ENCODE results near the gene CC2D1B. TPM values are rescaled to one million over a fixed set of nuclear protein-coding genes. Genes with fewer than 3 reads are reported as not detected.

CC2D1B gene
- polyA plus RNA-seq, 1 donor = 24.2 TPM

DNA sequence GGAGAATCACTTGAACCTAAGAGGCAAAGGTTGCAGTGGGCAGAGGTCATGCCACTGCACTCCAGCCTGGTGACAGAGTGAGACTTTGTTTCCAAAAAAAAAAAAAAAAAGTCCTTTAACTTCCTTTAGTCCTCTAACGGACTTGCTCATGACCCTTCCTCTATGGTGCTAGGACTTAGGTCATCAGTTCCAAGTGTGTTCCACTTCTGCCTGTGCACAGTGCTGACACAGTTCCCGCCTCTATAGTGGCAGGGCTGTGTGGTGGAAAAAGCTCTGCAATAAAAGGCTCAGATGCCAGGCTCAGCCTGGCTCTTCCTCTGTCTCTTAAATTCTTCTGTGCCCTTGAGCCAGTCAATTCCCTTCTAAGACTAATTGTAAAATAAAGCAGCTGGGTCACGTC is 22.0 kb downstream of the CC2D1B start:
- no peak overlapping the region for H3K27ac ChIP-seq (ENCODE audit: low read length)
- no peak for DNase-seq
- H3K27me3 ChIP-seq (ENCODE audit: control insufficient read depth, insufficient read depth, low read length) = no peaks in the 10 kb centered on the region
- peaks cover 24% of the 10 kb centered on the region for H3K36me3 ChIP-seq (ENCODE audit: control insufficient read depth, insufficient read depth, low read length)
- H3K4me3 ChIP-seq (ENCODE audit: low read length) = no peak overlapping the region
- no CpG with 5 or more reads among the region's 3 CpGs for WGBS (ENCODE audit: insufficient coverage, low lambda C conversion rate)
- no peaks in the 10 kb centered on the region for H3K9me3 ChIP-seq (ENCODE audit: control insufficient read depth, low read depth, low read length)
- H3K4me1 ChIP-seq (ENCODE audit: control insufficient read depth, insufficient read depth, low read length) = no peaks in the 10 kb centered on the region

DNA sequence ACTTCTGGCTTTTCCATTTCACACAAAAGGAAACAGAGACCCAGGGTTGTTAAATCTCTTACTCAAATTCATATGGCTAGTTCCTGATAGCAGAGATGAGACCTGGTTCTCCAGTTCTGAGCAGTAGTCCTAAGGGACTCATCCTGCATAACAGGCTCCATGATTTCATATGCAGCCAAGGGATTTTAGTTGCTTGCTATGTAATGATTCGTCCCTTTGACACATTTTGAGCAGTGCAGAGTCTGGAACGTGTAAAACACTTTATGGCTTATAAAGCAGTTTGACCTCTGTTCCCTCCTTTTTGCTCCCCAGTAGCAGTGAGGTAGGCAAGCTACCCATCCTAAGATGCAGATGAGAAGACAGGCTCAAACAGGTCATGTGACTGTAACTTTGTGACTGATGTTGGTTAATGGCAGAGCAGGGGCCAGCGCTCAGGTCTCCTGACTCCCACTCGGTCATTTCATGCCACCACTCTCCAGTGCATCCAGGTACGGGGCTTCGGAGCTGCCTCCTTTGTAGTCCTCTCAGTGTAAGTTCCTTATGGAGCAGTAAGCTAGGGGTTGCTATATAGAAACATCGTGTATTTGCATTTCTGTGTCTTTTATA is 24.2 kb downstream of the CC2D1B start:
- 100% methylated on average over 1 of the region's 7 CpGs for WGBS (ENCODE audit: insufficient coverage, low lambda C conversion rate)
- Histone ChIP-seq H3K27ac (ENCODE audit: low read length) (no peak overlapping the region), H3K9me3 (ENCODE audit: control insufficient read depth, low read depth, low read length) (no peaks in the 10 kb centered on the region)

DNA sequence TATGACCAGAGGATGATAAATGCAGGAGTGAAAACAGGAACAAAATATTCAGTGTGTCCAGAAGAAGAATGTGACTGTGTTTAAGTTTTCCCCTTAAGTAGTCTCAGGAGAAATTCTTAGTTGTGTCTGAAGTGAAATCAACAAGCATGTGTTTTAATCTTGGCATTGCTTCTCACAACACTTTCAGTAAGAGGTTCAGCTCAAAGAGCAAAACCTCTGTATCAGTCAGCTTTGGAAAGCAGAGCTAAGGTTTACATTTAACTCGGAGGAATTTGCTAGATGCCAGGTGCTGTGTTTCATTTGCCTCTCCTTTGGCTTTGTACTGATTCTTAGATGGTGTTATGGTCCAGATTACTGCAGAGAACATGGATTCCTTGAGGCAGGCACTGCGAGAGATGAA is 28.6 kb downstream of the CC2D1B start:
- H3K4me1 ChIP-seq (ENCODE audit: control insufficient read depth, insufficient read depth, low read length) = no peaks in the 10 kb centered on the region
- no peak overlapping the region for H3K4me3 ChIP-seq (ENCODE audit: low read length)
- no CpG with 5 or more reads among the region's 2 CpGs for WGBS (ENCODE audit: insufficient coverage, low lambda C conversion rate)
- no peaks in the 10 kb centered on the region for H3K9me3 ChIP-seq (ENCODE audit: control insufficient read depth, low read depth, low read length)
- no peak overlapping the region for H3K27ac ChIP-seq (ENCODE audit: low read length)
- peaks cover 19% of the 10 kb centered on the region for H3K36me3 ChIP-seq (ENCODE audit: control insufficient read depth, insufficient read depth, low read length)
- no peaks in the 10 kb centered on the region for H3K27me3 ChIP-seq (ENCODE audit: control insufficient read depth, insufficient read depth, low read length)
- no peak for DNase-seq

More for the DNA sequence above, 24.2 kb downstream of the CC2D1B start:
- no peak overlapping the region for H3K4me3 ChIP-seq (ENCODE audit: low read length)
- DNase-seq = no peak
- H3K4me1 ChIP-seq (ENCODE audit: control insufficient read depth, insufficient read depth, low read length) = no peaks in the 10 kb centered on the region
- no peaks in the 10 kb centered on the region for H3K27me3 ChIP-seq (ENCODE audit: control insufficient read depth, insufficient read depth, low read length)
- H3K36me3 ChIP-seq (ENCODE audit: control insufficient read depth, insufficient read depth, low read length) = peaks cover 30% of the 10 kb centered on the region

DNA sequence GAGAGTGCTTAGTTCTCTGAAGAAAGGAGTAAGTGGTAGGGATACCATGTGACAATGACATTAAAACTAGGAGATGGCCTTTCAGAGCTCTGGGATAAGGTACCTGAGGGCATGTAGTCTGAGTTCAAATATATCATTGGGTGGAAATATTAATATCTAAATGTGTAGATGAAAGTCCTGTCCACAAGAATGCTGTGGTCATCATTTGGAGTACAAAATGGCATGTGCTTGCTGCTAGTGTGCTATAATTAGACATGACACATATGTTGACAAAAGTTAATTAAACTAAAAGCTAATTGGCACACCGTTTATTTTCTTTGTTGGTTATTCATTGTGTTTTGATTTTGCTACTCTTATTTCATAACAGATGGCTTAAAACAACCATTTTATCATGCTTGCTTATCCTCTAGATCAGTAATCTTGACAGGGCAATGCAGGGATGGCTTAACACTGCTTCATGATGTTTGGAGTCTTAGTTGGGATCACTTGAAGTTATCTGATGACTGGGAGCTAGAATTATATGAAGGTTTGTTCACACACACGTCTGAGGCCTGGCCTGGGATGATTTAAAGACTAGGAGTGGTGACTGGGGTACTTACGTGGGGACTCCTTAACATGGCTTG is 31.0 kb downstream of the CC2D1B start:
- no peaks in the 10 kb centered on the region for H3K27me3 ChIP-seq (ENCODE audit: control insufficient read depth, insufficient read depth, low read length)
- no peak overlapping the region for H3K27ac ChIP-seq (ENCODE audit: low read length)
- WGBS (ENCODE audit: insufficient coverage, low lambda C conversion rate) = 83% methylated on average over 1 of the region's 3 CpGs
- H3K9me3 ChIP-seq (ENCODE audit: control insufficient read depth, low read depth, low read length) = no peaks in the 10 kb centered on the region
- H3K36me3 ChIP-seq (ENCODE audit: control insufficient read depth, insufficient read depth, low read length) = peaks cover 16% of the 10 kb centered on the region
- no peak for DNase-seq
- no peak overlapping the region for H3K4me3 ChIP-seq (ENCODE audit: low read length)
- H3K4me1 ChIP-seq (ENCODE audit: control insufficient read depth, insufficient read depth, low read length) = no peaks in the 10 kb centered on the region

DNA sequence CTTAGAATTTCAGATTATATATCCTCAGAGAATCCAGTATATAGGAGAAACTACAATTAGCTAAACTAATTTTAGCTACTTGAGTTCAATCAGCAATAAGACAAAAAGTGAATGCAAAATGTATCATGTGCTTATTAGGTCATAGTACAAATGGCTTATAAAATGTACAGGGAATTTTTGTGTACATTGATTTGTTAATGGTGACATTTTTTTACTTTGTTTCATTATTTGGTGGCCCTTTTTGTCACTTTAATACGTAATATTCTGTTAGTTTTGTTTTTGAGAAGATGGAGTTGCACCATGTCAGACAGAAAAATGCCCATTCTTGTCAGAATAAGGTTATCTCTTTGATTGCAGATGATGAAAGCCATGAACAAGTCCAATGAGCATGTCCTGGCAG is 33.6 kb downstream of the CC2D1B start:
- H3K4me3 ChIP-seq (ENCODE audit: low read length) = no peak overlapping the region
- no peaks in the 10 kb centered on the region for H3K9me3 ChIP-seq (ENCODE audit: control insufficient read depth, low read depth, low read length)
- H3K27me3 ChIP-seq (ENCODE audit: control insufficient read depth, insufficient read depth, low read length) = no peaks in the 10 kb centered on the region
- no peaks in the 10 kb centered on the region for H3K4me1 ChIP-seq (ENCODE audit: control insufficient read depth, insufficient read depth, low read length)
- H3K27ac ChIP-seq (ENCODE audit: low read length) = no peak overlapping the region
- DNase-seq = no peak
- 100% methylated on average over 1 of the region's 1 CpG for WGBS (ENCODE audit: insufficient coverage, low lambda C conversion rate)
- H3K36me3 ChIP-seq (ENCODE audit: control insufficient read depth, insufficient read depth, low read length) = peaks cover 8% of the 10 kb centered on the region

DNA sequence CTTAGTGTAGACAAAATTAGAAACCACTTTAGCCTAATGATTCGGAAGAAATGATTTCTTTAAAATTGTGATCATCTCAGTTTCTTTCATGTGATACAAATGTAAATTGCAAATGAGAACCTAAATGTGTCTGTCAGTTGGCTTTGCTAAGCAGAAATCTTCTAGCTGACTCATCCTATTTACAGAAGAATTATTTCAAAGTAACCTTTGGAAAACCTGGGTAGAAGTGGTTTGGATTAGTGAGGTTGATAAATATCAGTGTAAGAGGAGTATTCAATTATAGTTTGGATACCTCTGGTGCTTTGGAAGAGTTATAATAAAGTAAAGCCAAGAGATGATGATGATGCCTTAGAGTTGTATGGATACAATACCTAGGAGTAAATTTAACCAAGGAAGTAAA is 37.4 kb downstream of the CC2D1B start:
- no peaks in the 10 kb centered on the region for H3K27me3 ChIP-seq (ENCODE audit: control insufficient read depth, insufficient read depth, low read length)
- WGBS (ENCODE audit: insufficient coverage, low lambda C conversion rate) = no CpG with 5 or more reads among the region's 1 CpG
- DNase-seq = no peak
- no peak overlapping the region for H3K4me3 ChIP-seq (ENCODE audit: low read length)
- H3K36me3 ChIP-seq (ENCODE audit: control insufficient read depth, insufficient read depth, low read length) = no peaks in the 10 kb centered on the region
- H3K4me1 ChIP-seq (ENCODE audit: control insufficient read depth, insufficient read depth, low read length) = no peaks in the 10 kb centered on the region
- no peak overlapping the region for H3K27ac ChIP-seq (ENCODE audit: low read length)
- no peaks in the 10 kb centered on the region for H3K9me3 ChIP-seq (ENCODE audit: control insufficient read depth, low read depth, low read length)

DNA sequence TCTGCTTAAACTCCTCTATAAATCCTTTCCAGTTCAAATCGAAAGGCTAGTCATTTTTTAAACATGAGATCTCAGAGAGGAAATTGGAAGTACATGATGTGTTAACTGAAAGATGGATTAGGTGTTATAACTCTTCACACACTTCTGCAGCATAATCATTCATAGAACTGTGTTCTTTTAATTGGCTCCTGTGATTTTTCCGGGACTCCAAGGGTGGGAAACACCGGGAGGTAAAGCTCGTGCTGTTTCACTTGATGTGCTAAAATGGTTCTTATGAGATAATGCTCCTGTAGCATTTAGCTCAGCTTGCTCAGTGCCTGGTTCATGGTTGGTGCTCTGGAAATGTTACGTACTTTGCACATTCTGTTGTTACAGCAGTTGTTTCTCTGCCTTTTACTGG is 40.2 kb downstream of the CC2D1B start:
- H3K9me3 ChIP-seq (ENCODE audit: control insufficient read depth, low read depth, low read length) = no peaks in the 10 kb centered on the region
- H3K4me1 ChIP-seq (ENCODE audit: control insufficient read depth, insufficient read depth, low read length) = no peaks in the 10 kb centered on the region
- no peak for DNase-seq
- H3K36me3 ChIP-seq (ENCODE audit: control insufficient read depth, insufficient read depth, low read length) = no peaks in the 10 kb centered on the region
- H3K27ac ChIP-seq (ENCODE audit: low read length) = no peak overlapping the region
- 100% methylated on average over 2 of the region's 5 CpGs for WGBS (ENCODE audit: insufficient coverage, low lambda C conversion rate)
- H3K27me3 ChIP-seq (ENCODE audit: control insufficient read depth, insufficient read depth, low read length) = no peaks in the 10 kb centered on the region
- H3K4me3 ChIP-seq (ENCODE audit: low read length) = no peak overlapping the region

DNA sequence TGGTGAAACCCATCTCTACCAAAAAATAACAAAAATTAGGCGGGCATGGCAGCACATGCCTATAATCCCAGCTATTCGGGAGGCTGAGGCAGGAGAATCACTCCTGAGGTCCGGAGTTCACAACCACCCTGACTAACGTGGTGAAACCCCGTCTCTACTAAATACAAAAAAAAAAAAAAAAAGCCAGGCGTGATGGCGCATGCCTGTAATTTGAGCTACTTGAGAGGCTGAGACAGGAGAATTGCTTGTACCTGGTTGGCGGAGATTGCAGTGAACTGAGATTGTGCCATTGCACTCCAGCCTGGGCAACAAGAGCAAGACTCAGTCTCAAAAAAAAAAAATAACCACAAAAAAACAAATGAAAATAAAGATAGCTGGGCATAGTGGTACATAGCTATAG is 42.3 kb downstream of the CC2D1B start:
- no CpG with 5 or more reads among the region's 8 CpGs for WGBS (ENCODE audit: insufficient coverage, low lambda C conversion rate)

DNA sequence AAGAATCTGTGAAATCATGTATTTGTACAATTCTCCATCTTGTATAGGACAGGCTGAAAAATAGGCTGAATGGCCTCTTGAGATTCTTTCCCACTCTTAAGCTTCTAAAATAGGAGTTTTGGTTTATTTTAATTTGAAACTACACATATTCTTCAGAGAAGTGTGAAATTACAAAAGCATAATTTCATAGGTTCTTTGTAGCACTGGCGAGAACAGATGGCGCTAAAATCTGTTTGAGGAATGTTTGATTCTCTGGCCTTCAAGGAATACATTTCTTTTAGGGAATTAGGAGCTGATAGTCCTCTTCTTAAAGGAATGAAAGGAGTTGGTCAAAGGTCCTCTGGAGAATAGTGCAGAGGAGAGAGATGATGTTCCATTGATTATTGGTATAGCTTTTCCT is 44.9 kb downstream of the CC2D1B start:
- DNase-seq = no peak
- Histone ChIP-seq H3K36me3 (ENCODE audit: control insufficient read depth, insufficient read depth, low read length) (no peaks in the 10 kb centered on the region), H3K27ac (ENCODE audit: low read length) (no peak overlapping the region), H3K4me1 (ENCODE audit: control insufficient read depth, insufficient read depth, low read length) (no peaks in the 10 kb centered on the region), H3K27me3 (ENCODE audit: control insufficient read depth, insufficient read depth, low read length) (no peaks in the 10 kb centered on the region), H3K9me3 (ENCODE audit: control insufficient read depth, low read depth, low read length) (no peaks in the 10 kb centered on the region), H3K4me3 (ENCODE audit: low read length) (no peak overlapping the region)
- WGBS (ENCODE audit: insufficient coverage, low lambda C conversion rate) = 100% methylated on average over 2 of the region's 2 CpGs

More for the DNA sequence above, 42.3 kb downstream of the CC2D1B start:
- Histone ChIP-seq H3K4me1 (ENCODE audit: control insufficient read depth, insufficient read depth, low read length) (no peaks in the 10 kb centered on the region), H3K27ac (ENCODE audit: low read length) (no peak overlapping the region), H3K36me3 (ENCODE audit: control insufficient read depth, insufficient read depth, low read length) (no peaks in the 10 kb centered on the region), H3K4me3 (ENCODE audit: low read length) (no peak overlapping the region), H3K9me3 (ENCODE audit: control insufficient read depth, low read depth, low read length) (no peaks in the 10 kb centered on the region), H3K27me3 (ENCODE audit: control insufficient read depth, insufficient read depth, low read length) (no peaks in the 10 kb centered on the region)
- DNase-seq = no peak

DNA sequence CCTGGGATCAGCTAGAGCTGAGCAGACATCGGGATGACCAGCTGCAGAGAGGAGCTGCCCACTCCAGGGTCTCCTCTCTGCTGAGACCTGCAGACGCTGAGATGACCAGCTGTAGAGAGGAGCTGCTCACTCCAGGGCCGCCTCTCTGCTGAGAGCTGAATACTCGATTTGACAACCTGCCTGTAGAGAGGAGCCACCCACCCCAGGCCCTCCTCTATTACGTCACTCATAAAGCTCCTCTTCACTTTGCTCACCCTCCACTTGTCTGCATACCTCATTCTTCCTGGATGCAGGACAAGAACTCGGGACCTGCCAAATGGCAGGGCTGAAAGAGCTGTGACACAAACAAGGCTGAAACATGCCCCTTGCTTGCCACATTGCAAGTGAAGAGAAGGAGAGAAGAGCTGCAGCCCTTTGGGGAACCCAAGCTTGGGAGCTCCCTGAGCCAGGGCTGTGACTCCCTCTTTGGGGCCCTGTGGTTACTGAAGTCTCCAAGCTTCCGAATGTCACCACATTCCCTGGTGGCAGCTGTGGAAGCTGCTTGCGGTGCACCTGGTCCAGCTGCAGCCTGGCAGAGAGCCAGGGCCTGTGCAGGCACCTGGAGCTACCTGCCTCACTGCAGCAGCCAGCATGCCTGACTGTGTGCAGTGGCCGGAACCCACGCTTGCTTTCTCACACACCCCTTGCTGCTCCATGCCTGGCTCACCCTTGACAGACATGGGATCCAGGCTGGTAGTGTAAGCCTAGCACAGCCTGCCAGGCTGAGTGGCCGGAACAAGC is 59.6 kb downstream of the CC2D1B start:
- Histone ChIP-seq H3K27me3 (ENCODE audit: control insufficient read depth, insufficient read depth, low read length) (no peaks in the 10 kb centered on the region), H3K4me3 (ENCODE audit: low read length) (no peak overlapping the region), H3K4me1 (ENCODE audit: control insufficient read depth, insufficient read depth, low read length) (peaks cover 8% of the 10 kb centered on the region), H3K36me3 (ENCODE audit: control insufficient read depth, insufficient read depth, low read length) (peaks cover 9% of the 10 kb centered on the region), H3K27ac (ENCODE audit: low read length) (no peak overlapping the region), H3K9me3 (ENCODE audit: control insufficient read depth, low read depth, low read length) (no peaks in the 10 kb centered on the region)
- DNase-seq = no peak
- 100% methylated on average over 1 of the region's 11 CpGs for WGBS (ENCODE audit: insufficient coverage, low lambda C conversion rate)
